Sigmoid colon (tissue), 3 donors: ENCODE results near the gene POTEE.
"Not testable (repeated sequence)": the region's sequence is repeated elsewhere in the genome, so short reads cannot be mapped to it uniquely, and the experiment has no call there.

Experiments
- CTCF ChIP-seq, 4 experiments: fragments of 450-650 bp in 3 of 4; fragments of 200-600 bp in 1 of 4; IDR thresholded peaks; one replicate each; pipeline ENCODE4 v1.5.1; 2016 to 2019; ENCODE audit warnings: antibody characterized with exemption in 4 of 4, mild to moderate bottlenecking in 3 of 4, moderate library complexity in 2 of 4
- POLR2A ChIP-seq, 2 donors: fragments of 450-650 bp; IDR thresholded peaks; one replicate each; pipeline ENCODE4 v1.6.1; 2016; ENCODE audit warnings: antibody characterized with exemption in 2 of 2, mild to moderate bottlenecking in 2 of 2, moderate library complexity in 2 of 2

GRCh38 chr2:131235543-131236449 lies 26.5 kb downstream of the POTEE start:
- not testable (repeated sequence) for TF ChIP-seq POLR2A, CTCF (IDR thresholded peaks at IDR 0.05)
